Measurements from ENCODE around the gene TTLL6.

TTLL6 gene

DNA sequence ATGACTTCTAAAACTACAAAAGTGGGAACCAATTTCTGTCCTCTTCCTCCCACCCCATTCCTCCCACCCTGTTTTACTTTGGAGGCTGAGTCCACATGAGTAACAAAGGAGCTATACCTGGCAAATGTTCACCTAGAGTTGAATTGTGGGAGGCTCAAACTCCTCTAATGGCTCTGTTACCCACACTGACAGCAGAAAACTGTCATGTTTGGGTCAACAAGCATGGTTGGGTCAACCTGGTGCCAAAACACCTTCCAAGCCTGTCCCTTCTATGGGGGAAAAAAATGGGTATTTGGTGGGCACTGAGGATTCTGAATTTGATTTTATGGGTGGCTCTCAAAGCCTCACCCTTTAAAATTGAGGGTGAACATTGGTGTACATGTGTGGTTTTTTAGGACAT, 76.5 kb downstream of the TTLL6 start:
- Histone ChIP-seq H3K9me3 (ENCODE audit: control insufficient read depth, low read length) (no peaks in the 10 kb centered on the region), H3K4me1 (ENCODE audit: control insufficient read depth, insufficient read depth, low read length) (no peaks in the 10 kb centered on the region), H3K36me3 (ENCODE audit: control insufficient read depth, insufficient read depth, low read length) (no peaks in the 10 kb centered on the region), H3K27ac (ENCODE audit: insufficient read depth, low read depth, low read length, poor library complexity, severe bottlenecking) (no peak overlapping the region), H3K4me3 (ENCODE audit: insufficient read depth, low read depth, low read length) (no peak overlapping the region), H3K27me3 (ENCODE audit: control insufficient read depth, insufficient read depth, low read length, poor library complexity, severe bottlenecking) (peaks cover 100% of the 10 kb centered on the region)

DNA sequence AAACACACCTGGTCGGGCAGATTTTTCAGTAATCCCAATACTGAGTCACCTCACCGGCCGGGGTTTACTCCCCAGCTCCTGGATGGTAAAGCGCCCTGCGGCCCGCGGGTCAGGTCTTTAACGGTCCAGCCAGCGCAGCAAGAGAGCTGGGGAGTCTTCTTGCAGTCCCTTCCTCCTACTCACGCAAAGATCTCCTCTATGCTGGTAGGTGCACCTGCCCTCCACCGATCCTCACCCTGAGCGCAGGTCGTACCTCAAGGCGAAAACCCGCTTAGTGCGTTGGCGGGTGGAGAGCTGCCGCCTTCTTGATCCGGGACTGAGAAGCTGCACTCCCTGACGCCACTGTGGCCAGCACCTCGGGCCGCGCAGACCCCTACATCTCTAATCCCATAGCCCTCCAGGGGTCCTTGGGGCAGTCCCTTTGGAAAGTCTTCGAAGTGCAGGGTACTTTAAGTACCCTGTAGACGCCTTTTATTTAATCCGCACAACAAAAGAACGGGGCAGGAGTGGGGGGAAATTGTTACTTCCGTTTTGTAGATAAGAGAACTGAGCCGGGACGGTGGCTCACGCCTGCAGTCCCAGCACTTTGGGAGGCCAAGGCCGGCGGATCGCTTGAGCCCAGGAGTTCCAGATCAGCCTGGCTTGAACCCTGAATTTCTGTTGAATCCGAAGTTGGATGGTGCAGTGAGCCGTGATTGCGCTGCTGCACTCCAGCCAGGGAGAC, 78.1 kb downstream of the TTLL6 start:
- Histone ChIP-seq H3K27ac (ENCODE audit: insufficient read depth, low read depth, low read length, poor library complexity, severe bottlenecking) (no peak overlapping the region), H3K4me3 (ENCODE audit: insufficient read depth, low read depth, low read length) (no peak overlapping the region), H3K4me1 (ENCODE audit: control insufficient read depth, insufficient read depth, low read length) (no peaks in the 10 kb centered on the region), H3K9me3 (ENCODE audit: control insufficient read depth, low read length) (no peaks in the 10 kb centered on the region), H3K27me3 (ENCODE audit: control insufficient read depth, insufficient read depth, low read length, poor library complexity, severe bottlenecking) (peaks cover 100% of the 10 kb centered on the region), H3K36me3 (ENCODE audit: control insufficient read depth, insufficient read depth, low read length) (no peaks in the 10 kb centered on the region)
- WGBS, 2 experiments, result 3% methylated on average over 37 of the region's 37 CpGs

DNA sequence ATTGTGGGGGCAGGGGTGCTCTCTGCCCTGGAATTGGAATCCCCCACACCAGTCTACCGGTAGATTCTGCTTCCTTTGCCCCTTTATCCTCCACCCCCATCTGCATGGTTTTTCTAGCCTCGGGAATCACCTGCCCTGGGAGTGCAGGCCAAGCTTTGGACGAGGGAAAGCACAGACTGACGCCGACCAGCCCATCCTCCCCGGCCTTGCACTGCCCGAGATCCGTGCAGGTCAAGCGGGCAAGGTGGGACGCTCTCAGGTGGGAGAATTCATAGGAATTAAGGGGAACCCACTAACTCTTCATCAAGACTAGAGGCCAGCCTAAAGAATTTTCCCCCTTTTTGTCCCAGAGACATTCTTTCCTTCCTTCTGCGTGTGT, 78.6 kb downstream of the TTLL6 start:
- Histone ChIP-seq H3K27me3 (ENCODE audit: control insufficient read depth, insufficient read depth, low read length, poor library complexity, severe bottlenecking) (peaks cover 100% of the 10 kb centered on the region), H3K9me3 (ENCODE audit: control insufficient read depth, low read length) (no peaks in the 10 kb centered on the region), H3K4me3 (ENCODE audit: insufficient read depth, low read depth, low read length) (no peak overlapping the region), H3K4me1 (ENCODE audit: control insufficient read depth, insufficient read depth, low read length) (no peaks in the 10 kb centered on the region), H3K36me3 (ENCODE audit: control insufficient read depth, insufficient read depth, low read length) (no peaks in the 10 kb centered on the region), H3K27ac (ENCODE audit: insufficient read depth, low read depth, low read length, poor library complexity, severe bottlenecking) (no peak overlapping the region)
- WGBS, 2 experiments, result 4 to 5% methylated on average over 11 of the region's 11 CpGs

DNA sequence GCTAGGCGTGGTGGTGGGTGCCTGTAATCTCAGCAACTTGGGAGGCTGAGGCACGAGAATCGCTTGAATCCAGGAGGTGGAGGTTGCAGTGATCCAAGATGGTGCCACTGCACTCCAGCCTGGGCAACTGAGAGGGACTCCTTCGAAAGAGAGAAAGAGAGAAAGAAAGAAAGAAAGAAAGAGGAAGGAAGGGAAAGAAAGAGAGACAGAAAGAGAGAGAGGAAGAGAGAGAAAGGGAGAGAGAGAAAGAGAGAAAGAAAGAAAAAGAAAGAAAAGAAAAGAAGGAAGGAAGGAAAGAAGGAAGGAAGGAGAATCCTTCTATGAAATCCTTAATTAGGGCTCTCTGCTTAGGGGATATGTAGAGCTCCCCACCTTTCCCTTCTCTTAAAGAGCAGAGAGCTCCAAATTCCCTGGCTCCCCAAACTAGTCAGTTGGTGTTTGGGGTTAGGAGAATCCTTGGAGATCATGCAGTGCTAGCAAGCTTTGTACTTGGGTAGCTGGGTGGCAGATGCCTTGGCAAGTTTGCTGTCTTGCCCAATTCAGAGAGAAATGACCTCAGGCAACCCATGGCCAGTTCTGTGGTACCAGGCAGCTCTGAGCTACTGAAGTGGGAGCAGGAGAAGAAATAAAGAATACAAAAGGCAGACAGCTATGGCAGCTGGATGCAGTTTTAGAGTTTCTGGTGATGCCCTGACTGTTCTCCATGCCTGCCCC, 79.5 kb downstream of the TTLL6 start:
- no peak overlapping the region for H3K4me3 ChIP-seq (ENCODE audit: insufficient read depth, low read depth, low read length)
- no peaks in the 10 kb centered on the region for H3K36me3 ChIP-seq (ENCODE audit: control insufficient read depth, insufficient read depth, low read length)
- peaks cover 100% of the 10 kb centered on the region for H3K27me3 ChIP-seq (ENCODE audit: control insufficient read depth, insufficient read depth, low read length, poor library complexity, severe bottlenecking)
- no peaks in the 10 kb centered on the region for H3K9me3 ChIP-seq (ENCODE audit: control insufficient read depth, low read length)
- H3K4me1 ChIP-seq (ENCODE audit: control insufficient read depth, insufficient read depth, low read length), result no peaks in the 10 kb centered on the region
- H3K27ac ChIP-seq (ENCODE audit: insufficient read depth, low read depth, low read length, poor library complexity, severe bottlenecking), result no peak overlapping the region
- 73 to 80% methylated on average over 4 of the region's 4 CpGs for WGBS, 2 experiments

DNA sequence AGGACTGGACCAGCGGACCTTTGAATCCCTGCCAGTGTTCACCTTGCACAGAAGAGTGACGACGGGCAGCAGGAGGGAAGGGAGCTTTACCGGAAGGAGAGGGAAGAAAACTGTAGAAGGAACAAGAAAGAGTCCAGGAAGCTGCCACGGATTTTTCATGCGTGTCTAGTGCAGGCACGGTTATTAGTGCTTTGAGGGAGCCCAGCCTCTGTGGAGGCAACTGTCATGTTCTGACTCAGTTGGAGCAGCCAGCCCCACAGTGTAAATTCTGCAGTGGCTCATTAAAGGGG, 82.0 kb downstream of the TTLL6 start:
- Histone ChIP-seq H3K36me3 (ENCODE audit: control insufficient read depth, insufficient read depth, low read length) (no peaks in the 10 kb centered on the region), H3K4me1 (ENCODE audit: control insufficient read depth, insufficient read depth, low read length) (no peaks in the 10 kb centered on the region), H3K27me3 (ENCODE audit: control insufficient read depth, insufficient read depth, low read length, poor library complexity, severe bottlenecking) (peaks cover 100% of the 10 kb centered on the region), H3K27ac (ENCODE audit: insufficient read depth, low read depth, low read length, poor library complexity, severe bottlenecking) (no peak overlapping the region), H3K4me3 (ENCODE audit: insufficient read depth, low read depth, low read length) (no peak overlapping the region), H3K9me3 (ENCODE audit: control insufficient read depth, low read length) (no peaks in the 10 kb centered on the region)
- 12 to 17% methylated on average over 7 of the region's 7 CpGs for WGBS, 2 experiments

DNA sequence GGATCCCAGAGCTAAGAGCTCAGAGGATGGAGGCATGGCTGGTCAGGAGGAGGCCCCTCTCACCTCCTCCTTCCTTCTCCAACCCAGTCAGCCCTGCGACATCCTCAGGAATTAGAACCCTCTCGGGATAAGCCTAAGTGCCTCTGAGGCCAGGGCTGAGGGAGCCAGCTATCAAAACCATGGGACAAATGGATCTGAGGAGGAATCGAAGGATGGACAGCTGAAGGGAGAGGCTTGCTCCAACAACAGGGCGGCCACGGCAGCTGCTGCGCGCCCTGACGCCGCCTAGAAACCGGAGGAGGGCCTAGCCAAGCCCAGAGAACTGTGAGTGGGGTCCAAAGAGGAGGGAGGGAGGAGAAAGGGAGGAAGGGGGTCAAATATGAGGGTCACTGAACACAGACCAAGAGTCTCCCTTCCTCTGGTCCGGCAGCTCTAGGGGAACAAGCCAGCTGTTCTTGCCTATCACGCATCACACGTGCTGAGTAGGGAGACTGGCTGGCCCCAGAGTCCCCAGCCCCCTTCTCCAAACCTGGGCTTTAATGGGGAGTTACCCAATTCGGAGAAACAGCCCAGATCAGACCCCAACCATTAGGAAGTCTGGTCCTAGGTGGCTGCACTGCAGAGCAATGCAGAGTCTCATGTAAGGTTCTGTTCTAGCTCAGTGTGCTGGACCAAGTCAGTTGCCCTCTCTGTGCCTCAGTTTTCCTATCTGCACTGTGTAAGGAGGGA, 82.5 kb downstream of the TTLL6 start:
- Histone ChIP-seq H3K27ac (ENCODE audit: insufficient read depth, low read depth, low read length, poor library complexity, severe bottlenecking) (no peak overlapping the region), H3K4me1 (ENCODE audit: control insufficient read depth, insufficient read depth, low read length) (no peaks in the 10 kb centered on the region), H3K27me3 (ENCODE audit: control insufficient read depth, insufficient read depth, low read length, poor library complexity, severe bottlenecking) (peaks cover 100% of the 10 kb centered on the region), H3K36me3 (ENCODE audit: control insufficient read depth, insufficient read depth, low read length) (no peaks in the 10 kb centered on the region), H3K4me3 (ENCODE audit: insufficient read depth, low read depth, low read length) (no peak overlapping the region), H3K9me3 (ENCODE audit: control insufficient read depth, low read length) (no peaks in the 10 kb centered on the region)
- 13 to 16% methylated on average over 14 of the region's 14 CpGs for WGBS, 2 experiments

DNA sequence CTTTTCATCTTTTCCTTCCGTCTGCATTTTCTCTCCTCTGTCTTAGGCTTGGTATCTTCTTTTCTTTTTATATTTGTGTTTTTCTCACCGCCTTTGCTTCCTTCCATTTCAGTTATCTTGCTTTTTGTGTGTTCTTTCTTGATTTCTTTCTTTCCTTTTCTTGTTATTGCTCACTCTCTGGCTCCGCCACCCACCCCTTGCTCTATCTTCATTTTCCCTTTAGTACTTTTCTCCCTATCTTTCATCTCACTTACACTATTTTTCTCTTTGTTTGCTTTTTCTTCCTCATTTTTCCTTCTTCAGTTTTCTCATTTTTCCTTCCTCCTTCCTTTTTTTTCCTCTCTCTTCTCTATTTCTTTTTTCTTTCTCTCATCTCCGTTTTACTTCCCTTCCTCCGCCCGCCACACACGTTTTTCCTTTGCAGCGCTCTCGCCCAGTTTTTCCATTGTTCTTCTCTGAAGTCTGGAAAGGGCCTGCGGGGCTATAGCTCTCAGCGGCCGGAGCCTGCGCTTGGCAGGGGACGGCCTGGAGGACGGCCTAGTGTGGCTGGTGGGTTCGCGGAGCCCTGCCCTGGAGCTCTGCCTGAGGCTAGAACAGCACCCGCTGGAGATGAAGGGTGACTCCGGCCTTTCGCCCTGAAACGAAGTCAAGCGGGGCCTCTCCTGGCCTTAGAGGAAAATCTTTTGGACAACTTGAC, 83.2 kb downstream of the TTLL6 start:
- WGBS, 2 experiments, result 10 to 12% methylated on average over 22 of the region's 22 CpGs

DNA sequence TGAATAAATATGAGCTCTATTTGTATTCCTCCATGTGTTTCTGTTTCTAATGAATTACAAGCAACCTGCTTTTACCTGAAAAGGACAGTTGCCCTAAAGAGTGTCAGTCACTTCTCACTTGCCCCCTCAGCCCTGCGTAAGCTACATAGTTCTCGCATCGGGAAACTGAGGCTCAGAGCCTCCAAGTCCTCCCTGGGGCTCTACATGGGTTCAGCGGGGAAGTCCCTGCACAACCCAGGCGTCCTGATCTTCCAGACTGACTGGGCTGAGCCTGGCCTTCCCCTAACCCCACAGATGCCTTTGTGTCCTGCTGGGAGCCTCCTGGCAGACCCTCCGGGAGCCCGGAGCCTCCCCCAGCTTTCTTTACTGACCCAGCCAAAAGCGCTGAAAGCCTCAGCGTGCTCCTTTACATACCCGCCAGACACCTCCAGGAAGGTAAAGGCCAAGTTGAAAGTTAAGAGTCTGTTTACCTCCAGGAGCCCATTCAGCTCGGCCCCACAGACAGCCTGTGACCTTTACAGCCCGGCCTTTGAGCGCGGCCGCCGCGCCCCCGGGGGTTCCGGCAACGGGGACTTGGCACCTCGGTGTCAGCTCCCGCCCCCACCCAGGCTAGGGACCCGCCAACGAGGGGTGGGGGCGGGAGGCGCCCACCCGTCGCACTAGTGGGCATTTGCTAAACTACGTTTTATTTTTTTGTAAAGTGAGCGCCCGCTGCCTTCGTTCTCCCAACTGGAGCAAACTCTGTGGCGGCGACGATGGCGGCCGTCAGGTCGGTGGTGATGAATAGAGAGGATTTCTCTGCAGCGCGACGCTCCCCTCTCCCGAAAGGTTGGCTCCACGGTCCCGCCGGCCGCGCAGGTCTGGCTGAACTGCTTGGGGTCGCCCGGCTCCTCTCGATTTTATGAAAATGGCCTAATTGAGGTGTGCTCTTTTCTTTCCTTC, 84.1 kb downstream of the TTLL6 start:
- Histone ChIP-seq H3K4me3 (ENCODE audit: insufficient read depth, low read depth, low read length) (no peak overlapping the region), H3K9me3 (ENCODE audit: control insufficient read depth, low read length) (no peaks in the 10 kb centered on the region), H3K27me3 (ENCODE audit: control insufficient read depth, insufficient read depth, low read length, poor library complexity, severe bottlenecking) (peaks cover 100% of the 10 kb centered on the region), H3K27ac (ENCODE audit: insufficient read depth, low read depth, low read length, poor library complexity, severe bottlenecking) (no peak overlapping the region), H3K36me3 (ENCODE audit: control insufficient read depth, insufficient read depth, low read length) (no peaks in the 10 kb centered on the region), H3K4me1 (ENCODE audit: control insufficient read depth, insufficient read depth, low read length) (no peaks in the 10 kb centered on the region)
- WGBS, 2 experiments, result 3 to 4% methylated on average over 50 of the region's 50 CpGs

More for the DNA sequence above, 83.2 kb downstream of the TTLL6 start:
- peaks cover 100% of the 10 kb centered on the region for H3K27me3 ChIP-seq (ENCODE audit: control insufficient read depth, insufficient read depth, low read length, poor library complexity, severe bottlenecking)
- no peaks in the 10 kb centered on the region for H3K36me3 ChIP-seq (ENCODE audit: control insufficient read depth, insufficient read depth, low read length)
- H3K4me1 ChIP-seq (ENCODE audit: control insufficient read depth, insufficient read depth, low read length), result no peaks in the 10 kb centered on the region
- H3K27ac ChIP-seq (ENCODE audit: insufficient read depth, low read depth, low read length, poor library complexity, severe bottlenecking), result no peak overlapping the region
- H3K4me3 ChIP-seq (ENCODE audit: insufficient read depth, low read depth, low read length), result no peak overlapping the region
- no peaks in the 10 kb centered on the region for H3K9me3 ChIP-seq (ENCODE audit: control insufficient read depth, low read length)

DNA sequence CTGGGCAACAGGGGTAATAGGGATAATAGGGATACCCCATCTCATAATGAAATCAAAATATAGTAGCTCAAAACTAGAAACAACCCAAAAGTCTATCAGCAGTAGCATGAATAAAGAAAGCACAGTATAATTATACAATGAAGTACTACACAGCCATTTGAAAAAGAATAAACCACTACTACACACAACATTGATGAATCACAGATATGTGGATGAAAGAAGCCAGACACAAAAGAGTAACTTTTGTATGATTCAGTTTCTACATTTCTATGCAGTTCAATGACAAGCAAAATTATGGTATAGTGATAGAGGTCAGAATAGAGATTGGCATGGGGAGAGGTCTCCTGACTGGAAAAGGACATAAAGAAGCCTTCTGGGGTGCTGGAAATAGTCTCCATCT, 85.7 kb downstream of the TTLL6 start:
- H3K9me3 ChIP-seq (ENCODE audit: control insufficient read depth, low read length), result no peaks in the 10 kb centered on the region
- peaks cover 100% of the 10 kb centered on the region for H3K27me3 ChIP-seq (ENCODE audit: control insufficient read depth, insufficient read depth, low read length, poor library complexity, severe bottlenecking)
- no peak overlapping the region for H3K27ac ChIP-seq (ENCODE audit: insufficient read depth, low read depth, low read length, poor library complexity, severe bottlenecking)
- no peaks in the 10 kb centered on the region for H3K36me3 ChIP-seq (ENCODE audit: control insufficient read depth, insufficient read depth, low read length)
- H3K4me1 ChIP-seq (ENCODE audit: control insufficient read depth, insufficient read depth, low read length), result no peaks in the 10 kb centered on the region
- H3K4me3 ChIP-seq (ENCODE audit: insufficient read depth, low read depth, low read length), result no peak overlapping the region

Measured in ectodermal cell (in vitro differentiated cells).